Adrenal gland (tissue), 12 donors: ENCODE data around the gene TBC1D7. TPM values are rescaled to one million over a fixed set of nuclear protein-coding genes. Genes with fewer than 3 reads are reported as not detected.
A peak's percentile ranks its signal among the peaks of the same experiment; 100 is the strongest.

ENCODE experiments used
- DNase-seq, 7 donors: peaks; one replicate each; pipeline ENCODE4 v3.0.0-alpha.2; 2019 to 2020
- H3K27ac ChIP-seq, 5 donors: fragments of 200-600 bp; sonication (generic) in 4 of 5; 1 replicate in 3 of 5; 2 replicates in 2 of 5; pipeline versions ENCODE4 v1.5.1 to v1.8.0; 2016 to 2020; ENCODE audit warnings: mild to moderate bottlenecking in 1 of 5
- H3K27me3 ChIP-seq: fragments of 200-600 bp; 2 replicates; pipeline ENCODE4 v1.8.0; 2021
- H3K36me3 ChIP-seq, 2 donors: fragments of 200-600 bp; replicated peaks in 1 of 2; 1 replicate in 1 of 2; 2 replicates in 1 of 2; pipeline versions ENCODE4 v1.5.1 to v1.8.0; 2018 to 2022
- H3K4me1 ChIP-seq, 2 donors: fragments of 200-600 bp; replicated peaks in 1 of 2; 1 replicate in 1 of 2; 2 replicates in 1 of 2; pipeline versions ENCODE4 v1.5.1 to v1.8.0; 2018 to 2021
- H3K4me3 ChIP-seq, 4 donors: fragments of 200-600 bp; sonication (generic) in 3 of 4; one replicate each; pipeline ENCODE4 v1.5.1; 2016 to 2018
- H3K9me3 ChIP-seq, 3 donors: fragments of 200-600 bp; sonication (generic) in 1 of 3; replicated peaks in 1 of 3; 1 replicate in 2 of 3; 2 replicates in 1 of 3; pipeline versions ENCODE4 v1.5.1 to v1.8.0; 2016 to 2021
- CTCF ChIP-seq, 6 experiments: fragments of 450-650 bp in 4 of 6; fragments of 200-600 bp in 2 of 6; sonication (generic) in 1 of 6; IDR thresholded peaks; 1 replicate in 5 of 6; 2 replicates in 1 of 6; pipeline versions ENCODE4 v1.5.1 to v1.8.0; 2016 to 2021; ENCODE audit warnings: antibody characterized with exemption in 6 of 6, mild to moderate bottlenecking in 2 of 6, moderate library complexity in 1 of 6
- POLR2A ChIP-seq, 2 donors: fragments of 450-650 bp; IDR thresholded peaks; one replicate each; pipeline ENCODE4 v1.6.1; 2017; ENCODE audit warnings: antibody characterized with exemption in 2 of 2, mild to moderate bottlenecking in 2 of 2, moderate library complexity in 1 of 2
- WGBS, 4 donors: extraction: QIAGEN DNeasy Blood & Tissue Kit in 2 of 4; methylation state at CpG; one replicate each; pipeline versions ENCODE4 v1.1.5 to v1.1.7; 2013 to 2017; 5-methylcytosine and 5-hydroxymethylcytosine counted together
- intact Hi-C, 2 donors: fragments of 100-400 bp; cut with DNase I; formaldehyde crosslinking; loops; one replicate each; pipeline versions ENCODE4 v1.14.1 to v1.15.0; 2022 to 2023
- polyA plus RNA-seq, 3 donors: library from polyadenylated mRNA; stranded (reverse); fragments of 200-250 nt in 2 of 3; fragments of 350-450 nt in 1 of 3; fragmentation: Illumina TruSeq in 1 of 3; extraction: RNeasy Lipid Tissue Mini Kit (QIAGEN cat#74804) in 1 of 3; gene quantifications; one replicate each; pipeline ENCODE4 v1.2.3, GENCODE V29; 2013 to 2014
- total RNA-seq, 9 donors: library from RNA; depleted of rRNA in 4 of 9; stranded (reverse); fragments of >200 nt in 4 of 9; fragments of 120-200 nt in 1 of 9; fragmentation: NEBNext Ultra II Directional in 1 of 9; extraction: Animal tissue kit (Norgen Biotek cat#: 25700) in 1 of 9; gene quantifications; one replicate each; pipeline versions ENCODE4 v1.1.0 to v1.2.4, GENCODE V29; 2013 to 2023
- donor health status: healthy with polysubstance abuse.
- donor health status: Bipolar disorder and iron deficiency.
- donor health status: DM: yes; HTN: yes; CAD: no.
- donor health status: DM: no; HTN: no; CAD: no.
- donor health status: DM: no; HTN: no; CAD: no.
- donor health status: DM: yes; HTN: yes; CAD: no.

The TBC1D7 gene
- total and polyA plus RNA-seq, 12 donors: 8.0 to 23.0 (median 12.4) TPM

GRCh38 chr6:13304101-13304500 is 24.2 kb downstream of the TBC1D7 start:
- Histone ChIP-seq H3K27me3 (no peaks in the 10 kb centered on the region), H3K36me3 (peaks cover 0 to 7% of the 10 kb centered on the region in 2 donors), H3K4me3 (no peak overlapping the region), H3K27ac (peak overlapping the region in 2 of 5 donors; percentile 58 to 77), H3K9me3 (no peaks in the 10 kb centered on the region), H3K4me1 (peaks cover 16 to 17% of the 10 kb centered on the region in 2 donors)
- intact Hi-C loops: no loop called here
- 83 to 87% (median 85%) methylated on average over 6 of the region's 6 CpGs for WGBS, 4 donors
- no peak for DNase-seq
- no peak for TF ChIP-seq CTCF (IDR thresholded peaks at IDR 0.05)
- TF ChIP-seq POLR2A (IDR thresholded peaks at IDR 0.05): no peak

GRCh38 chr6:13303668-13304017 is 24.7 kb downstream of the TBC1D7 start:
- no peaks in the 10 kb centered on the region for H3K9me3 ChIP-seq
- 38 to 45% (median 42%) methylated on average over 7 of the region's 7 CpGs for WGBS, 4 donors
- intact Hi-C loops: no loop called here
- no peaks in the 10 kb centered on the region for H3K27me3 ChIP-seq
- peaks cover 0 to 7% of the 10 kb centered on the region in 2 donors for H3K36me3 ChIP-seq
- DNase-seq: peak; percentile 56 to 90 (median 80)
- TF ChIP-seq POLR2A (IDR thresholded peaks at IDR 0.05): no peak
- TF ChIP-seq CTCF (IDR thresholded peaks at IDR 0.05): no peak
- H3K4me3 ChIP-seq: no peak overlapping the region
- peak overlapping the region in 4 of 5 donors; percentile 44 to 77 (median 65) for H3K27ac ChIP-seq
- H3K4me1 ChIP-seq: peaks cover 16 to 17% of the 10 kb centered on the region in 2 donors

GRCh38 chr6:13302751-13303667 is 25.3 kb downstream of the TBC1D7 start:
- H3K27ac ChIP-seq: peak overlapping the region in 4 of 5 donors; percentile 44 to 80 (median 68)
- H3K4me1 ChIP-seq: peaks cover 16 to 17% of the 10 kb centered on the region in 2 donors
- TF ChIP-seq CTCF (IDR thresholded peaks at IDR 0.05) (no peak), POLR2A (IDR thresholded peaks at IDR 0.05) (no peak)
- intact Hi-C loops: no loop called here
- H3K27me3 ChIP-seq: no peaks in the 10 kb centered on the region
- no peaks in the 10 kb centered on the region for H3K9me3 ChIP-seq
- 37 to 53% (median 47%) methylated on average over 17 of the region's 17 CpGs for WGBS, 4 donors
- H3K4me3 ChIP-seq: no peak overlapping the region
- DNase-seq: peak; percentile 72 to 89 (median 85)
- H3K36me3 ChIP-seq: peaks cover 0 to 7% of the 10 kb centered on the region in 2 donors

GRCh38 chr6:13302291-13302690 is 26.0 kb downstream of the TBC1D7 start:
- Histone ChIP-seq H3K4me3 (no peak overlapping the region), H3K9me3 (no peaks in the 10 kb centered on the region), H3K27me3 (no peaks in the 10 kb centered on the region), H3K36me3 (peaks cover 0 to 7% of the 10 kb centered on the region in 2 donors), H3K4me1 (peaks cover 16 to 17% of the 10 kb centered on the region in 2 donors), H3K27ac (peak overlapping the region in 3 of 5 donors; percentile 53 to 80 (median 77))
- WGBS, 4 donors: 71 to 74% (median 72%) methylated on average over 7 of the region's 7 CpGs
- TF ChIP-seq POLR2A (IDR thresholded peaks at IDR 0.05): no peak
- no peak for TF ChIP-seq CTCF (IDR thresholded peaks at IDR 0.05)
- intact Hi-C loops: no loop called here
- peak in 4 of 7 donors; percentile 13 to 35 (median 31) for DNase-seq
